Measurements from ENCODE around the gene PKN1.

GRCh38 chr19:14492756-14493337, 59.7 kb downstream of the PKN1 start:
- TF ChIP-seq, protein P1, sequence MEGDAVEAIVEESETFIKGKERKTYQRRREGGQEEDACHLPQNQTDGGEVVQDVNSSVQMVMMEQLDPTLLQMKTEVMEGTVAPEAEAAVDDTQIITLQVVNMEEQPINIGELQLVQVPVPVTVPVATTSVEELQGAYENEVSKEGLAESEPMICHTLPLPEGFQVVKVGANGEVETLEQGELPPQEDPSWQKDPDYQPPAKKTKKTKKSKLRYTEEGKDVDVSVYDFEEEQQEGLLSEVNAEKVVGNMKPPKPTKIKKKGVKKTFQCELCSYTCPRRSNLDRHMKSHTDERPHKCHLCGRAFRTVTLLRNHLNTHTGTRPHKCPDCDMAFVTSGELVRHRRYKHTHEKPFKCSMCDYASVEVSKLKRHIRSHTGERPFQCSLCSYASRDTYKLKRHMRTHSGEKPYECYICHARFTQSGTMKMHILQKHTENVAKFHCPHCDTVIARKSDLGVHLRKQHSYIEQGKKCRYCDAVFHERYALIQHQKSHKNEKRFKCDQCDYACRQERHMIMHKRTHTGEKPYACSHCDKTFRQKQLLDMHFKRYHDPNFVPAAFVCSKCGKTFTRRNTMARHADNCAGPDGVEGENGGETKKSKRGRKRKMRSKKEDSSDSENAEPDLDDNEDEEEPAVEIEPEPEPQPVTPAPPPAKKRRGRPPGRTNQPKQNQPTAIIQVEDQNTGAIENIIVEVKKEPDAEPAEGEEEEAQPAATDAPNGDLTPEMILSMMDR (IDR thresholded peaks at IDR 0.05) = no peak
- no peak for TF ChIP-seq EP300 (IDR thresholded peaks at IDR 0.05)
- no peak for TF ChIP-seq POLR2A (IDR thresholded peaks at IDR 0.05)

Data from stomach (tissue), 4 donors.